Measurements from ENCODE around the gene HNRNPR. TPM values are rescaled to one million over a fixed set of nuclear protein-coding genes. Genes with fewer than 3 reads are reported as not detected.

The HNRNPR gene
- total RNA-seq, 1 experiment from 2014 or later: 194 TPM

GRCh38 chr1:23291706-23292105, 52.4 kb downstream of the HNRNPR start:
- ChIA-PET CTCF (no interaction called here), POLR2A (no interaction called here), RAD21 (ENCODE audit: low non-redundant PET in 1 of 2, low total read pairs in 2 of 2, uncharacterized antibody in 2 of 2, unreplicated experiment in 2 of 2) (no interaction called here)
- H3K9ac ChIP-seq (ENCODE audit: low read length): no peak overlapping the region
- no peak overlapping the region for H2AFZ ChIP-seq (ENCODE audit: low read depth, low read length, poor library complexity, severe bottlenecking)
- DNase-seq (ENCODE audit: low read depth, low spot score) (no peak), ATAC-seq (no peak)
- H3K4me3 ChIP-seq (replicated peaks in 1 of 2; ENCODE audit: low read depth in 1 of 2, low read length in 2 of 2): no peak overlapping the region
- peaks cover 3 to 30% of the 10 kb centered on the region in 2 experiments; a peak in 3 of 4 replicates for H3K36me3 ChIP-seq (ENCODE audit: control insufficient read depth in 1 of 2, insufficient read depth in 2 of 2, low read length in 2 of 2)
- H3K9me2 ChIP-seq (ENCODE audit: insufficient read depth): no peaks in the 10 kb centered on the region
- intact Hi-C loops (cut with micrococcal nuclease): no loop called here
- no peak overlapping the region for H3K4me2 ChIP-seq (ENCODE audit: low read length)
- no peaks in the 10 kb centered on the region for H3K4me1 ChIP-seq (ENCODE audit: control insufficient read depth in 1 of 2, insufficient read depth in 2 of 2, low read length in 2 of 2)
- H3K79me2 ChIP-seq (ENCODE audit: insufficient read depth, low read length): peaks cover 5% of the 10 kb centered on the region; the same call in 1 of the 2 replicates
- no peaks in the 10 kb centered on the region for H3K9me3 ChIP-seq (ENCODE audit: control insufficient read depth in 1 of 2, insufficient read depth in 1 of 2, low read depth in 1 of 2, low read length in 2 of 2)
- no peaks in the 10 kb centered on the region for H4K20me1 ChIP-seq (ENCODE audit: insufficient read depth)
- H3K27me3 ChIP-seq (ENCODE audit: insufficient read depth, low read length): no peaks in the 10 kb centered on the region
- BruUV-seq (replicated peaks): no TSS peak
- no peak overlapping the region for H3K27ac ChIP-seq (ENCODE audit: low read depth, low read length)
- TF ChIP-seq, protein P1, sequence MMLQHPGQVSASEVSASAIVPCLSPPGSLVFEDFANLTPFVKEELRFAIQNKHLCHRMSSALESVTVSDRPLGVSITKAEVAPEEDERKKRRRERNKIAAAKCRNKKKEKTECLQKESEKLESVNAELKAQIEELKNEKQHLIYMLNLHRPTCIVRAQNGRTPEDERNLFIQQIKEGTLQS (IDR thresholded peaks at IDR 0.05): no peak
- no peak for TF ChIP-seq SP1 (IDR thresholded peaks at IDR 0.05; ENCODE audit: low read depth)

- no peak overlapping the region for H3K4me3 ChIP-seq (replicated peaks in 1 of 2; ENCODE audit: low read depth in 1 of 2, low read length in 2 of 2)
- peaks cover 3 to 30% of the 10 kb centered on the region in 2 experiments; a peak in 3 of 4 replicates for H3K36me3 ChIP-seq (ENCODE audit: control insufficient read depth in 1 of 2, insufficient read depth in 2 of 2, low read length in 2 of 2)
- peaks cover 5% of the 10 kb centered on the region; the same call in 1 of the 2 replicates for H3K79me2 ChIP-seq (ENCODE audit: insufficient read depth, low read length)
- no peak overlapping the region for H3K27ac ChIP-seq (ENCODE audit: low read depth, low read length)
- no peak overlapping the region for H3K9ac ChIP-seq (ENCODE audit: low read length)
- ChIA-PET CTCF (interaction anchor here (1.7 kb wide), 1 partner anchor 25 kb away, joined by 4 read pairs; no protein-coding TSS in a partner anchor), RAD21 (ENCODE audit: low non-redundant PET in 1 of 2, low total read pairs in 2 of 2, uncharacterized antibody in 2 of 2, unreplicated experiment in 2 of 2) (no interaction called here), POLR2A (interaction anchor here (0.7 kb wide), 1 partner anchor 172 kb away, joined by 4 read pairs; no protein-coding TSS in a partner anchor)
- no peak for ATAC-seq
- H4K20me1 ChIP-seq (ENCODE audit: insufficient read depth): no peaks in the 10 kb centered on the region
- BruUV-seq (replicated peaks): no TSS peak
- intact Hi-C loops (cut with micrococcal nuclease): no loop called here
- H3K27me3 ChIP-seq (ENCODE audit: insufficient read depth, low read length): no peaks in the 10 kb centered on the region
- no peak overlapping the region for H2AFZ ChIP-seq (ENCODE audit: low read depth, low read length, poor library complexity, severe bottlenecking)
- DNase-seq (ENCODE audit: low read depth, low spot score): no peak
- H3K4me1 ChIP-seq (ENCODE audit: control insufficient read depth in 1 of 2, insufficient read depth in 2 of 2, low read length in 2 of 2): no peaks in the 10 kb centered on the region
- H3K4me2 ChIP-seq (ENCODE audit: low read length): no peak overlapping the region
- TF ChIP-seq MAX (IDR thresholded peaks at IDR 0.05): no peak
- no peak for TF ChIP-seq POLR2A (IDR thresholded peaks at IDR 0.05; ENCODE audit: borderline replicate concordance, extremely low read depth, insufficient read depth, insufficient read length)
- no peak for TF ChIP-seq REST (IDR thresholded peaks at IDR 0.05; ENCODE audit: low read depth)
- TF ChIP-seq CEBPB (IDR thresholded peaks at IDR 0.05; ENCODE audit: low read depth): no peak
- no peak for TF ChIP-seq YY1 (IDR thresholded peaks at IDR 0.05; ENCODE audit: extremely low read depth, insufficient replicate concordance, low read depth, low read length)
- TF ChIP-seq RAD21 (IDR thresholded peaks at IDR 0.05; ENCODE audit: low read depth): no peak
- no peak for TF ChIP-seq SP1 (IDR thresholded peaks at IDR 0.05; ENCODE audit: low read depth)
- TF ChIP-seq ZFX (IDR thresholded peaks at IDR 0.05): no peak
- no peaks in the 10 kb centered on the region for H3K9me2 ChIP-seq (ENCODE audit: insufficient read depth)
- H3K9me3 ChIP-seq (ENCODE audit: control insufficient read depth in 1 of 2, insufficient read depth in 1 of 2, low read depth in 1 of 2, low read length in 2 of 2): no peaks in the 10 kb centered on the region
These were observed 53.1 kb downstream of the HNRNPR start for GRCh38 chr1:23290836-23291565.
